K562 treated with DMSO at 1 percent for 24 hours (cell line): ENCODE results near the gene SCGB1D2. TPM values are rescaled to one million over a fixed set of nuclear protein-coding genes. Genes with fewer than 3 reads are reported as not detected.

Experiments used
- total RNA-seq: library from RNA; unstranded; fragments of 300-600 nt; gene quantifications from 2 replicates; pipeline ENCODE4 v1.2.3, GENCODE V29; 2022; ENCODE audit warnings: low read depth; ENCODE audit not compliant: insufficient read depth

The SCGB1D2 gene, protein sequence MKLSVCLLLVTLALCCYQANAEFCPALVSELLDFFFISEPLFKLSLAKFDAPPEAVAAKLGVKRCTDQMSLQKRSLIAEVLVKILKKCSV
- not detected in 2 replicates for total RNA-seq

DNA sequence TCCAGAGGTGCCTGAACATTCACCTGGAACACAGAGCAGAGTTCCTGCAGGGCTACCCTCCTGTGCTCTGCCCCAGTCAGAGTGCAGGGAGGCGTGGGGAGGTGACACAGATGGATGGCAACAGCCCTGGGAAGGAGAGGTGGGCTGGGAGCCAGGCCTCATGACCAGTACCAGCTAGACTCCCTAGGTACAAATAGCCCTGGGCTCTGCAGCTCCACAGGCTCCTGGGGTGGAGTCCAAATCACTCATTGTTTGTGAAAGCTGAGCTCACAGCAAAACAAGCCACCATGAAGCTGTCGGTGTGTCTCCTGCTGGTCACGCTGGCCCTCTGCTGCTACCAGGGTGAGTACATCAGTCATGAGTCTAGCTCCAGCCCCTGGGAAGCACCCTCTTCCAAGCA lies at the start of gene SCGB1D2:
Gene SCGB1D2 (plus strand): TSS at position 219 of the 400 bp plus-strand sequence. CDS start 69 bp downstream, at position 288.

DNA sequence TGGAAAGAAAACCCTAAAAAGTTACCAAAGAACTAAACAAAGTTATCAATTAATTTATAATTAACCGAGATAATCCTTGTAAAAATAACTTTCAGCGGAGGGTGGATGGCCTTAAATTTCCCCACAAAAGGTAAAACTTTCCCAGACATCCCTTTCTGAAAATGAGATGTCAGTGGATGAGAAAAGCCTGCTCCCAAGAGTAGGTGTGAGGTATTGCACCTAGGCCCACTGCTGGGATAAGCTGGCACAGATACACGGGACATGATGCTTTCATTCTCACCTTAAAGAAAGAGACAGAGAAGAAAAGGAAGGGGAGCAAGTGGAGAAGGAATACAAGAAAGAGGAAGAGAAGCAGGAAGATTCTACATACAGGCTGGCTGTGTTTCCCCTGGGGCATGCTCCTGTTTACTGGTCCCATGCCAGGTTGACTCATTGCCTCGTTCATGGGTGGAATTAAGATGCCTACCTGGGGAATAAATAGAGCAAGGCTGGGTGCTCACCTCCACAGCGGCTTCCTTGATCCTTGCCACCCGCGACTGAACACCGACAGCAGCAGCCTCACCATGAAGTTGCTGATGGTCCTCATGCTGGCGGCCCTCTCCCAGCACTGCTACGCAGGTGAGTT lies 27.7 kb downstream of the SCGB1D2 start, which contains the start of gene SCGB2A2:
Gene SCGB2A2 (plus strand): TSS at position 505 of the 625 bp plus-strand sequence. CDS start 59 bp downstream, at position 564.

Other genes starting within 250 kb of the SCGB1D2 start
- 57.2 and 67.1 TPM in 2 replicates for gene INCENP, start 118.2 kb upstream of the SCGB1D2 start, total RNA-seq
- gene SCGB1D1, start 52.0 kb upstream of the SCGB1D2 start, total RNA-seq, result not detected in 2 replicates
- gene SCGB2A1, start 33.6 kb upstream of the SCGB1D2 start, total RNA-seq, result not detected in 2 replicates
- not detected in 2 replicates for gene SCGB2A2, start 27.9 kb downstream of the SCGB1D2 start, total RNA-seq
- gene SCGB1D4, start 56.8 kb downstream of the SCGB1D2 start, total RNA-seq, result not detected in 2 replicates
- gene ASRGL1, start 95.2 kb downstream of the SCGB1D2 start, total RNA-seq, result 33.6 and 38.2 TPM in 2 replicates
- not detected in 2 replicates for gene SCGB1A1, start 176.8 kb downstream of the SCGB1D2 start, total RNA-seq